HG03280 (cell line): ENCODE data around the gene CFDP1.

Source experiments
- ATAC-seq: cut with Tn5 transposase; IDR thresholded peaks from one replicate; pipeline ENCODE4 v1.9.1; 2021; ENCODE audit warnings: mild to moderate bottlenecking, moderate library complexity; ENCODE audit not compliant: unreplicated experiment

Gene CFDP1

GRCh38 chr16:75256059-75256571 lies 177.2 kb downstream of the CFDP1 start:
- no peak for ATAC-seq

GRCh38 chr16:75254359-75254837 lies 178.9 kb downstream of the CFDP1 start:
- no peak for ATAC-seq

GRCh38 chr16:75252946-75253911 lies 180.1 kb downstream of the CFDP1 start:
- no peak for ATAC-seq

GRCh38 chr16:75252049-75252864 lies 181.0 kb downstream of the CFDP1 start:
- no peak for ATAC-seq

- peak; percentile 61 for ATAC-seq
These were observed 181.8 kb downstream of the CFDP1 start, which contains the start of gene BCAR1 for GRCh38 chr16:75251280-75252048. TSS of gene BCAR1 (minus strand) at chr16:75251624. CDS start at chr16:75251482, 142 bp downstream.

- peak; percentile 17 for ATAC-seq
These were observed 182.5 kb downstream of the CFDP1 start for GRCh38 chr16:75250809-75251279.

- peak; percentile 4 for ATAC-seq
These were observed 183.1 kb downstream of the CFDP1 start for GRCh38 chr16:75250089-75250808.

GRCh38 chr16:75249441-75249840 lies 183.9 kb downstream of the CFDP1 start:
- no peak for ATAC-seq

- no peak for ATAC-seq
These were observed 184.5 kb downstream of the CFDP1 start for GRCh38 chr16:75248536-75249380.

- ATAC-seq, result no peak
These were observed 185.2 kb downstream of the CFDP1 start for GRCh38 chr16:75248142-75248535.

- no peak for ATAC-seq
These were observed 186.1 kb downstream of the CFDP1 start for GRCh38 chr16:75247249-75247648.

GRCh38 chr16:75246504-75247205 lies 186.6 kb downstream of the CFDP1 start:
- ATAC-seq, result no peak

GRCh38 chr16:75244844-75245758 lies 188.2 kb downstream of the CFDP1 start:
- ATAC-seq, result no peak

- ATAC-seq, result no peak
These were observed 189.0 kb downstream of the CFDP1 start for GRCh38 chr16:75244225-75244809.
